Urothelium cell line (cell line): ENCODE measurements around the gene ABCB6.

ENCODE experiments used
- DNase-seq: peaks from one replicate; pipeline ENCODE4 v3.0.0; 2011; ENCODE audit warnings: low spot score, mixed read lengths
- FAIRE-seq: peaks from 2 replicates; lab custom pipeline; 2011; peaks lifted over from hg19 to GRCh38; lab: Jason Lieb, UNC

The ABCB6 gene

GRCh38 chr2:219197388-219197787 is 21.4 kb downstream of the ABCB6 start:
- DNase-seq (no peak), FAIRE-seq (no peak)

GRCh38 chr2:219186754-219187456 is 31.9 kb downstream of the ABCB6 start:
- FAIRE-seq (no peak), DNase-seq (no peak)

- DNase-seq (no peak), FAIRE-seq (no peak)
Observed at GRCh38 chr2:219184121-219184520, 34.6 kb downstream of the ABCB6 start.

- FAIRE-seq = no peak
- DNase-seq = no peak
Observed at GRCh38 chr2:219183151-219183772, 35.5 kb downstream of the ABCB6 start.

- DNase-seq (no peak), FAIRE-seq (no peak)
Observed at GRCh38 chr2:219182331-219183150, 36.2 kb downstream of the ABCB6 start.

- DNase-seq (no peak), FAIRE-seq (no peak)
Observed at GRCh38 chr2:219181531-219181930, 37.2 kb downstream of the ABCB6 start.

- DNase-seq (no peak), FAIRE-seq (no peak)
Observed at GRCh38 chr2:219180961-219181360, 37.8 kb downstream of the ABCB6 start.

GRCh38 chr2:219179601-219180465 is 38.9 kb downstream of the ABCB6 start:
- FAIRE-seq (no peak), DNase-seq (no peak)

- DNase-seq = peak; percentile 40
- no peak for FAIRE-seq
Observed at GRCh38 chr2:219178377-219179175, 40.2 kb downstream of the ABCB6 start.

- DNase-seq (peak; percentile 98), FAIRE-seq (peak; percentile 73)
Observed at GRCh38 chr2:219177552-219178376, 41.0 kb downstream of the ABCB6 start, which contains the start of gene RETREG2. RETREG2 (plus strand) TSS chr2:219178275; CDS start chr2:219178353, 78 bp downstream.

- no peak for FAIRE-seq
- DNase-seq = peak; percentile 91
Observed at GRCh38 chr2:219176818-219177551, 41.8 kb downstream of the ABCB6 start, which contains the start of gene CNPPD1. CNPPD1 (minus strand) TSS chr2:219176925; CDS start chr2:219176828, 97 bp downstream.

GRCh38 chr2:219175928-219176817 is 42.6 kb downstream of the ABCB6 start:
- no peak for FAIRE-seq

GRCh38 chr2:219175486-219175885 is 43.3 kb downstream of the ABCB6 start:
- FAIRE-seq = no peak
- DNase-seq = no peak

More at GRCh38 chr2:219175928-219176817, 42.6 kb downstream of the ABCB6 start:
- DNase-seq = peak; percentile 46

GRCh38 chr2:219174801-219175200 is 44.0 kb downstream of the ABCB6 start:
- FAIRE-seq = no peak
- DNase-seq = no peak

GRCh38 chr2:219174146-219174545 is 44.6 kb downstream of the ABCB6 start:
- FAIRE-seq (no peak), DNase-seq (no peak)

GRCh38 chr2:219173176-219173575 is 45.6 kb downstream of the ABCB6 start:
- FAIRE-seq (no peak), DNase-seq (no peak)
